HG03558 (cell line): ENCODE measurements around the gene MYO1F.

Experiments used
- ATAC-seq: cut with Tn5 transposase; IDR thresholded peaks from one replicate; pipeline ENCODE4 v1.9.1; 2021; ENCODE audit warnings: moderate number of reproducible peaks; ENCODE audit not compliant: unreplicated experiment; ENCODE audit errors: extremely low read depth

The MYO1F gene

DNA sequence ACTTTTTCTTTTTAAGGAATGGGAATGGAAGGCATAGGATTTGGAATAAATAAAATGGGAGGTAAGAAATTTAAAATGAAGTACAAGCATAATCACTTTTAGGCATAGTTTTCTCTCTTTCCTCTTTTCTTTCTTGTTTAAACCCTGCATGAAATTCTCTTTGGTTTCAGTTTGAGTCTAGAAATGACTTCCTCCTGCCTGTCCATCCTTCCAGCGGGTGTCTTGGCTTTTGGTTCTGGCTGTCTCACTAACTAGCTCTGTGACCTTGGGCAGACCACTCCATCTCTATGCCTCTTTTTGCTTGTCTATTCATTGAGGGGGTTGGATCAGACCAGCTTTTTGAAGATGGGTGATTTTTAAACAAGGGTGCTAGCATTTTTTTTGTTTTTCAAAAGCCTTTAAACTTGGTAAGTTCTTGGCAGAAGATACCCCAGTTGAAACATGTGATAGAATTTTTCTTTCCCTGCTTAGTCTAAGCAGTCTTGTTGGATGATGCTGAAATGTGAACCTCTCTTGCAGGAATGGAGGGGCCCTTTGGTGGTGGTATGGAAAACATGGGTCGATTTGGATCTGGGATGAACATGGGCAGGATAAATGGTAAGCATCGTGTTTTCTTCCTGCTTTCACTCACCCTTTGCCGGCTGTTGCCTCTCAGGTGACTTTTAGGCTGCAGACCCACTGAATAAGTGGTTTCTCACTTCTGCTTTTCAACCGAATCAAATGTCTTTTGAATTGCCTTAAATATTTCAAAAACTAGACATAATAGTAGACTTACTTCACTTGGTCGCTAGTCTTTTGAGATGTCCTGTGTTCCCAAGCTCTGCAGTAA lies 103.4 kb downstream of the MYO1F start:
- ATAC-seq: no peak
